Measurements from ENCODE around the gene PPARGC1A.

PPARGC1A gene

DNA sequence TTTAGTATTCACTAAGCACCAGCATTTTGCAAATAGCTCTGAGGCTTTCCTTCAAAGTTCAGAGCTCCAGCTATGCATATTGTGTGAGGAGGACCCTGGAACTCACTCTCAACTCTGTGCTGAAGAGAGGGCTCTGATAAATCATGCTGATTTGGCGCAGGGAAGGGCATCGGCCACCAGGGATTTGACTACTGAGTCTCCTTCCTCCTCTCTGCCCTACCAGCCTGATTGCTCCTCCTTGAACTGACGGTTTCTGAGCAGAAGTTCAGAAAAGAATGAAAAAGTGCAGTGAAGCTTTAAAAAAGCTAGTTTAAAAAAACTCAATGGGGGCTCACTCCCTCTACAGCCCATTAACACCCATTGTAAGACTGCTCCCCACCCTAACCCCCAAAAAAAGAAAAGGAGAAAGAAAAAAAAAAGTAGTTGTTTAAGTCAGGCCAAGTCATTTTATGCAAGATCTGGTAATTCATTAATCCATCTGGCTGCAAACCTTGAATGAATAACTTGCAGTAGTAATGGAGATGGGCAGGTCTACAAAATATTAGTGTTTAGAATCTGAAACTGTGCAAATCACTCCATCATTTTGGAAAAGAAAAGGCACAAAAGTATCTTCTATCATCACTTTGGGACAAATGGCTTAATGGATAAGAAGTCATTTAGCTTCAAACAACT, 13.3 kb downstream of the PPARGC1A start:
- no peaks in the 10 kb centered on the region; a peak in 1 of 20 replicates for H3K4me1 ChIP-seq
- H3K4me3 ChIP-seq: no peak overlapping the region

DNA sequence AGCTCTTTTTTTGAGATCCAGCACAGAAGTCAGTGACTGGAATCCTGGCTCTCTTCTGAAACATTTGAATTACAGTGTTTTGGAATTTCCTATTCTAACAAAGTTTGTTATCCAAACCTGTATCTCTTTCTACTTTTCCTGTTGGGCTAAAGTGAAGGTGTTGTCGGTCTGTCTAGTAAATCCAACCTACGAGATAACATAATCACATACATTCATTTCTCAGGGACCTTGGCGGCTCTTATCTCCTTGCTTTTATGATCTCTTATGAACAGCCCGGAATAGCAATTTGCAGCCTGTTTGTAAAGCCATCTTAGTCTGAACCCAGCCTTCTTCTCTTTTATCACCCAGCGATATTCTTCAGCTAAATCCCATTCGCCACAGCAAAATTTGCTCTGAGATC, 14.5 kb downstream of the PPARGC1A start:
- no peaks in the 10 kb centered on the region for H4K20me1 ChIP-seq
- no peak for TF ChIP-seq Cebpa-rat (IDR thresholded peaks at IDR 0.05)
- H3K4me1 ChIP-seq: no peaks in the 10 kb centered on the region; a peak in 1 of 20 replicates
- no peaks in the 10 kb centered on the region for H3K9me3 ChIP-seq (replicated peaks in 1 of 11)
- H3K4me2 ChIP-seq: no peak overlapping the region
- no peak overlapping the region for H3K9ac ChIP-seq
- H3K36me3 ChIP-seq: no peaks in the 10 kb centered on the region
- no peak overlapping the region for H3K4me3 ChIP-seq
- no peak overlapping the region for H3K27ac ChIP-seq
- H3K27me3 ChIP-seq: no peaks in the 10 kb centered on the region

More for the DNA sequence above, 13.3 kb downstream of the PPARGC1A start:
- TF ChIP-seq Cebpa-rat (IDR thresholded peaks at IDR 0.05): no peak
- Histone ChIP-seq H3K27ac (no peak overlapping the region), H4K20me1 (no peaks in the 10 kb centered on the region), H3K36me3 (no peaks in the 10 kb centered on the region), H3K4me2 (no peak overlapping the region), H3K27me3 (no peaks in the 10 kb centered on the region), H3K9ac (no peak overlapping the region), H3K9me3 (replicated peaks in 1 of 11) (no peaks in the 10 kb centered on the region)

DNA sequence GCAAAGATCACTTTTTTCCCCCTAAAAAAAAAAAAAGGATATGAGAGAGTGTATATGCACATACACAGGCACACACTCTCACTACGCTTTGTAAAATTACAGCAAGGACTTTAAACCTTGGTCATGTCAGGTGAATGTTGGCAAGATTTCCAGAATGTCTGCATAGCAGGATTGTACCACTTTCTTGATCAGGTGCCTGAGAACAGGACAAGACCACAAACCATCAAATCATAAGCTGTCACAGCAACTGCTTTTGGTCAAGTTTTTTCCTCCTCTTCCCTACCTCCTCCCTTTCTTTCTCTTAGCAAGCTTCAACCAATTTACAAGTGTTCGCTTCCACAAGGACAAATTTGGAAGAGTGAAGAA, 15.3 kb downstream of the PPARGC1A start:
- H3K9ac ChIP-seq: no peak overlapping the region
- H3K4me2 ChIP-seq: no peak overlapping the region
- no peaks in the 10 kb centered on the region for H3K36me3 ChIP-seq
- no peaks in the 10 kb centered on the region for H3K27me3 ChIP-seq
- no peak overlapping the region for H3K27ac ChIP-seq
- TF ChIP-seq Cebpa-rat (IDR thresholded peaks at IDR 0.05): no peak
- H4K20me1 ChIP-seq: no peaks in the 10 kb centered on the region
- H3K9me3 ChIP-seq (replicated peaks in 1 of 11): no peaks in the 10 kb centered on the region
- H3K4me3 ChIP-seq: no peak overlapping the region
- H3K4me1 ChIP-seq: no peaks in the 10 kb centered on the region; a peak in 1 of 20 replicates

DNA sequence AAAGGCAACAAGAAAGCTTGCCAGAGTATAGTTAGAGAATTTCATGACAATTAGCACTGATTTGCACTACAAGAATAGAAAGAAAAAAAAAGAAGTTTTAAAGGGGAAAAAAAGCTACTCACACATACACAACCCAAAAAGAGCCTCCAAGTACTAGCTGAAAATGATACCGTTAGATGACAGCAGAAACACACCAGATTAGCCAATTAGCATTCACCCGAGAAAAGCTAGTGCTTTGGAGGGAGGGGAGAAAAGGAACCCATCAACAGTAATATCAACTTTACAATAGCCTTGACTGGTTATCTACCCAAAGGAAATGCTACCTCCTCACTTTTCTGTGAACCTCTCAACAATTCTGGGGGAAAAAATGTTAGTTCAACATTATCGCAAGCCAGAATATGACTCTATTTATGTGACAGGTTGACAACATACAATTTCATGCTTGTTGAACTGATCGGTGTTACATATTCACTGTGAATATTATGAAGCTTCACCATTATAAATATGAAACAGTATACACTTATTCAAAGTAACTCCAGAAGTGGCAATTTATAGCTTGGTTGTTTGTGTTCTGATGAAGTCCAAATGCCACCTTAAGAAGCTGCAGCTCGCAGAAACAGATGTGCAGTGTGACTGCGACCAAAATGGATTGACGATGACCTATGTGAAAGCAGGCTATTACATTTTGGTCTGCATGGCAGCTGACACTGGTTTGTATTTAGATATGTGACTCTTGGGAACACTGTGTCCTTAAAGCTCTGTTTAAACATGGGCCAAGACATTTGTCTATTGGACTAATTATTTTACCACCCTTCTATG, 15.9 kb downstream of the PPARGC1A start:
- no peaks in the 10 kb centered on the region for H4K20me1 ChIP-seq
- no peak overlapping the region for H3K4me3 ChIP-seq
- no peak overlapping the region for H3K4me2 ChIP-seq
- no peak overlapping the region for H3K27ac ChIP-seq
- H3K9me3 ChIP-seq (replicated peaks in 1 of 11): no peaks in the 10 kb centered on the region
- no peaks in the 10 kb centered on the region for H3K27me3 ChIP-seq
- TF ChIP-seq Cebpa-rat (IDR thresholded peaks at IDR 0.05): no peak
- no peaks in the 10 kb centered on the region for H3K36me3 ChIP-seq
- no peak overlapping the region for H3K9ac ChIP-seq
- H3K4me1 ChIP-seq: no peaks in the 10 kb centered on the region; a peak in 1 of 20 replicates

DNA sequence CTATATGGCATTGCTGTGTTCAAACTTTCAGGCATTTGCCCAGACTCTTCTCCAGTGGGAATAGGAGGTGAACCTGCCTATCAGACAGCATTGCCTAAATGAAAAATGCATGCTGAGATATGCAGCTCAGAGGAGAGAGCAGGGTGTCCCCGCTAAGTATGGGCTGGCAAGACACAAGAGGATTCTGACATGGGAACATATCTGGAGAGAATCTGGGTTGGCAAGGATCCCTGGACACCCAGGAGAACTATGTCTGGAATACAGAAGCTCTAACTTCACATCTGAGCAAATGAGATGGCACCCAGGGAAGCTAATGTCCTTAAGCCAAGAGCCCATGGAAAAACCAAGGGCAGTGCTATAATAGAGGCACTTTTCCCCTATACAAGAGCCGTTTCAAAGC, 18.4 kb downstream of the PPARGC1A start:
- Histone ChIP-seq H3K27me3 (no peaks in the 10 kb centered on the region), H3K4me2 (no peak overlapping the region), H3K4me3 (no peak overlapping the region), H4K20me1 (no peaks in the 10 kb centered on the region), H3K4me1 (no peaks in the 10 kb centered on the region; a peak in 1 of 20 replicates), H3K9me3 (replicated peaks in 1 of 11) (no peaks in the 10 kb centered on the region), H3K36me3 (no peaks in the 10 kb centered on the region), H3K9ac (no peak overlapping the region), H3K27ac (no peak overlapping the region)
- TF ChIP-seq Cebpa-rat (IDR thresholded peaks at IDR 0.05): no peak

DNA sequence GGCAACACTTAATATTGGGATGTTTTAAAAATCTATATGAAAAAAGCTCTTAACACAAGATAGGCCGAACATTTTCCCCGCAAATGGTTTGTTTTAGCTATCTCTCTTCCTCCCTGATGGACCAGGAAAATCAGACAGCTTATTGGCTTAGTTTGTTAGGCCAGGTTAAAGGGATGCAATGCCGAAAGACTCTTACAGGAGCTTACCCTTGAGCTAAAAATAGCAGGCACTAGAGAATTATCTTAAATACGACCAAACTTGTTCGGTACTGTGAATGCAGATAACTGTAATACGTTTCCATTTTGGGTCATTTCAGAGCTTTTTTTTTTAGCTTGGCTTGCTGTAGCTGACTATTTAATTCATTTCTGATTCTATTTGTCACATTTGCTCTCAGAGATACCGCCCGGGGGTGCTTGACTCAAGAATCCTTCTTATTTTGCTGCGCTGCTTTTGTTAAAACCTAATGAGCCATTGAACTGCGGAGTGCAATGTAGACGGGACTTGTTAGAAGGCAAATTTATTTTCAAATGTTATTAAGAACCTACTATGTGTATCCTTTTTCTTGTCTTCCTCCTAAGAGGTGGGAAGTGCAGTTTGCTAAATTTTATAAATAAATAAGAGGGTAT, 23.3 kb downstream of the PPARGC1A start:
- H3K27me3 ChIP-seq: no peaks in the 10 kb centered on the region
- TF ChIP-seq Cebpa-rat (IDR thresholded peaks at IDR 0.05): no peak
- no peak overlapping the region for H3K4me3 ChIP-seq
- H3K36me3 ChIP-seq: no peaks in the 10 kb centered on the region
- H3K9ac ChIP-seq: no peak overlapping the region
- no peak overlapping the region for H3K4me2 ChIP-seq
- no peaks in the 10 kb centered on the region for H4K20me1 ChIP-seq
- no peak overlapping the region for H3K27ac ChIP-seq
- no peaks in the 10 kb centered on the region for H3K9me3 ChIP-seq (replicated peaks in 1 of 11)
- peaks cover 0 to 8% (median 0%) of the 10 kb centered on the region in 10 experiments; a peak in 3 of 20 replicates for H3K4me1 ChIP-seq

DNA sequence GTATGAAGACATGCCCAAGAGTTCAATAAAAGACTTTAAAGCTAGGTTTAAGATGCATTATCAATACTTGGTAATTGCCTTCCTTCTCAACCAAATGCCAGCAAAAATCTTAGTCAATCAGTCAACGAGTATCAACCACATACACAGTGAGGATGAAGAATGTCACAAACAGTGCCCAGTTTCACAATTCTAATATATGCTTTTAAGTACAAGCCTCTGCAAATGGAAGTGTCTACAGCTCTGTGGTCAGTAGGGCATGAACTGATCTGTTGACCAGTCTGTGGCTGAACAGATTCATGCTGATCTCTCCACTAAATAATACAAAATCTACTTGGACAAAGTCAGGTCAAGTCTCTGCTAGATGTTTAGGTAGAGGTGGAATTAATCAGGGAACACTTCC, 27.9 kb downstream of the PPARGC1A start:
- Histone ChIP-seq H3K9ac (no peak overlapping the region), H3K4me3 (no peak overlapping the region), H4K20me1 (no peaks in the 10 kb centered on the region), H3K36me3 (no peaks in the 10 kb centered on the region), H3K9me3 (replicated peaks in 1 of 11) (no peaks in the 10 kb centered on the region), H3K4me2 (no peak overlapping the region), H3K27ac (no peak overlapping the region), H3K27me3 (no peaks in the 10 kb centered on the region), H3K4me1 (peaks cover 0 to 8% (median 0%) of the 10 kb centered on the region in 10 experiments; a peak in 3 of 20 replicates)
- no peak for TF ChIP-seq Cebpa-rat (IDR thresholded peaks at IDR 0.05)

DNA sequence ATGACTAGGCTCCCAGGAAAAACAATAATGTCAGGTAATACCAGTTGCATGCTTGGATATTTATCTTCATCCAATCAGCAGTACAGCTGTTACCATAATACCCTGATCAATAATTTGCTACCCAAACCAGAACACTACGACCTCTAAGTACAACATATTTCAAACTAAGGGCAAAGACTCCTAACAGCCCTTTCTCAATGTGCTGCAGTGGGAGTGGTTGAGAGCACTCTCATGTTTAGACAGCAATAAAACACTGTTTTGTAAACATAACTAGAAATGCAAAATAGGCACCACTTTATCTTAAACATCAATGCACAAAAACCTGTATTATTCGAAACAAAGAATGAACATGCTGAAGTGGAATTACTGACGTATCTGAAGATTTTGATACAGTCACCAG, 28.9 kb downstream of the PPARGC1A start:
- Histone ChIP-seq H3K36me3 (no peaks in the 10 kb centered on the region), H4K20me1 (no peaks in the 10 kb centered on the region), H3K4me1 (peaks cover 0 to 8% (median 0%) of the 10 kb centered on the region in 10 experiments; a peak in 3 of 20 replicates), H3K27me3 (no peaks in the 10 kb centered on the region), H3K4me2 (no peak overlapping the region), H3K4me3 (no peak overlapping the region), H3K9me3 (replicated peaks in 1 of 11) (no peaks in the 10 kb centered on the region), H3K9ac (no peak overlapping the region), H3K27ac (no peak overlapping the region)
- TF ChIP-seq Cebpa-rat (IDR thresholded peaks at IDR 0.05): no peak

DNA sequence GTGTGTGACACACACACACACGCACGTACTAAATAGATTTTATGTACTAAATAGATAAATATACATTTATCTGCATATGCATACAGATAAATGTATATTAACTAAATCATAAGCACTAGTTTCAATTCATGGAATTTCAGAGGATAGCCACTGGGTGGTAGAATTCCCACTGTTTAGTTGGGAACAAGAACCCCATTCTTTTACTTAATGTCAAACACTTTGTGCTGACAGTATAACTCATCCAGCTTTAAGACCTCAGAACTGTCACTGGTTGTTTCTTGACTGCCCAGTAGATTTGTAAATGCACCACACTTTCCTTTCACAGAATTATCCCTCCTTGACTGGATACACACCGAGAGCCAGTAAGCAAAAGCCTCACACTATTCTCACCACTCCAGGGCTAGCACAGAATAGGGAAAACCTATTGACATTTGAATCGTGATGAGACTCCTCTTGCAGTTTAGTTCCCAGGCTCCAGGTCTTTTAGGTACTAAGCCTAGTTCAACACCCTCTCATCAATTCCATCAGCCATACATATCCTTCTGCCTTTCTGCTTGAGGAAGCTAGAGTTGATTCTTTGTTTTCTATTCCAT, 32.4 kb downstream of the PPARGC1A start:
- no peak overlapping the region for H3K4me2 ChIP-seq

More for the DNA sequence above, 32.4 kb downstream of the PPARGC1A start:
- Histone ChIP-seq H3K9ac (no peak overlapping the region), H3K4me3 (no peak overlapping the region), H3K36me3 (no peaks in the 10 kb centered on the region), H4K20me1 (no peaks in the 10 kb centered on the region), H3K27me3 (no peaks in the 10 kb centered on the region), H3K27ac (no peak overlapping the region), H3K4me1 (no peaks in the 10 kb centered on the region), H3K9me3 (replicated peaks in 1 of 11) (no peaks in the 10 kb centered on the region)
- no peak for TF ChIP-seq Cebpa-rat (IDR thresholded peaks at IDR 0.05)

Data from BLaER1 treated with 17β-estradiol and CSF1 and Interleukin-3, amounts not matched to agents 10 nM and 100 nM (cell line).